IPS-11a (cell line): ENCODE data around the gene UTS2B.

ENCODE experiments used
- H3K4me3 ChIP-seq: one replicate; pipeline ENCODE4 v1.5.1; 2013; ENCODE audit warnings: low read depth, low read length, control low read depth

The UTS2B gene, protein sequence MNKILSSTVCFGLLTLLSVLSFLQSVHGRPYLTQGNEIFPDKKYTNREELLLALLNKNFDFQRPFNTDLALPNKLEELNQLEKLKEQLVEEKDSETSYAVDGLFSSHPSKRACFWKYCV

DNA sequence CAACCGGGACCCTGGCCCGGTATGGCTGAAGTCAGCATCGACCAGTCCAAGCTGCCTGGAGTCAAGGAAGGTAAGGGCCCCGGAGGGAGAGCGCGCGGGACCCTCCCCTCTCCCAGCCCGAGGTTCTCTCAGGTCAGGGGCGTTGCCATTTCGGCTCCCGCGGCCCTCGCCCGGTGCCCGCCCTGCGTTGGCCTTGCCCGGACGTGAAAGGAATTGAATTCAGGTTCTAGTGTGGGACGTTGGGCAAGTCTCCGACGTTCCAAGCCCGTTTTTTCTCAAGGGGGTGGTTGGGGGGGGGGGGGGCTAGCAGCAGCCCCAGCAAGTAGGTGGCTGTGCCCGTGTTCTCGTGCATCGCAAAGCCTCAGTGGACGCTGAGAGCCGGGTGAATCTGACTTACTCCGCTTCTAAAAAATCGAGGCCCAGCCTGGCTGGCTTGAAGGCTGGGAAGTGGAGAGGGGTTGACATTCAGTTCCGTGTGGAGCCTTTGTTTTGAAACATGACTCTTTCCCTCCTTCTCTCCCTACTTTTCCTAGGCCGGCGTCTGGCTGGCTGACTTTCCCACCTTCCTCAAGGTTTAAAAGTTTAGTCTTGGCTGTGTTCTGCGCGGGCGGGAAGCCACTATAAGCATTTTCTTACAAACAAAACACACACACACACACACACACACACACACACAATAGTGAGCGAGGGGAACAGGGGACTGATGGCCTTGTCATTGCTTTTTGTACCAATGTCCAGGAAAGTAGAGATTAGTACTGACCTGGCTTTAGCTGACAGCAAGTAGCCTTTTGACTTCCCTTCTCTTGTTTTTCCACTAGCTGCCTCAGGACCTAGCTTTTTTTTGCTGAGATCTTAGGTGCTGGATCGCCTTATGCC, at the start of gene UTS2B:
Gene UTS2B (minus strand): TSS at position 873 of the 876 bp plus-strand sequence. CDS start 48,337 bp downstream, outside the sequence.
- H3K4me3 ChIP-seq: peak within 1 kb of the TSS; percentile 73

DNA sequence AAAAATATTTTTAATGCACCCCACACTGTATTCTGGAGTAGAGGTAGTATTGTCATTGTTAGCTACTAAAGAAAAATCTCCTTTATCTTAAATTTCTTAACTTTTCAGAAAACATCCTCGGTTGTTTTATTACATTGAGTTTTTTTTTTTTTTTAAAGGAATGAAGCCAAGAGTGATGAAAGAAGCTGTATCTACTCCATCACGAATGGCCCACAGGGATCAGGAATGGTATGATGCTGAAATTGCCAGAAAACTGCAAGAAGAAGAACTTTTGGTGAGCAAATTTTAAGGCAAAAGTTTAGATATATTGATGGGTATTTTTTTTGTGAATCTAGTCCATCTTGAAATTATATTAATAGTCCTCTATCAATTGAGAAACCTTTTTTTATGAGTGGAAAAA, 49.7 kb upstream of the UTS2B start:
- H3K4me3 ChIP-seq: no peak overlapping the region

DNA sequence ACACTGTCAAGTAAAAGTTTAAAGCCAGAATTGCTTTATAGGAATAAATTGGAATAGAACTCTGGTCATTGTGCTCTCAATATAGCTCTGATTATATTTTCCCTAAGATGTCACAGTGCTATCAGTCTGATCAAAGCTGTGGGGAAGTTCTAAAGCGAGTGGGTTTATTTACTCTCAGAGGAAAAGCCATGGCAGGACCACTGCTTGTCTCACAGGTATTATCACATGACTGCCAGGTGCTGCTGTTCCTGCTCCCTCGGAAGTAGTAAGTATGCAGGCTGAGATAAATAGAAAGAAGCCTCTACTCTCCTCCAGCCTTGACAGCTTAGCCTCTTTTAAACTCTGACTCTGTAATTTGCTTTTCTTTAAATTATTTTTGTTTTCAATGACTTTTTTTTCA, 49.1 kb upstream of the UTS2B start:
- H3K4me3 ChIP-seq: no peak overlapping the region

DNA sequence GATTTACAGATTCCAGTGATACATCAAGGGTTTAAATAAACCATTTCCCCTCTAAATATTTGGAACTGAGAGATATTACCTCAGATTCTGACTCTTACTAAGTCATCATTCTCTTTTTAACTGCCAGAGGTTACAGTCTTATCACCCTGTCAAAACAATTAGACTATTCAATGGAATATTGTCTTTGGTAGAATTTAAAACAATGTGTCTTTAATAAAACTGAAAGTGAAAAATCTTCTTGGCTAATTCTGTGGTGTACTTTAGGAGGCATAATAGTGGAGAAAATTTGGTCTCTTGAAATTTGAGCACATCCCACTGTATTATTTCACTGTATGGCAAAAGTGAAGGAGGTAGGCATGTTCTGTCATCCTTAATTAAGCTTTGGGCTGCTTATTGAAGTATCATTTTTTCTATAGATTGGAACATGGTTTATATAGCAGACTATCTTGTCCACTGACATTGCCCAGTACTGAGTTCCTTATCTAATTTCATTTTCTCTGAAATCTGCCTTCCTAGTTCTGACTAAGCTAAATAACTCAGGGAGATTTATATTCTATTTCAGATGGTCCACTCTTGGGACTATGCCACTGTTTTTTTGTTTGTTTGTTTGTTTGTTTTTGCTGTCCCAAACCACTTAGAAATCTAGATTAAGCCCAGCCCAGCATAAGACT, 48.0 kb upstream of the UTS2B start:
- H3K4me3 ChIP-seq: no peak overlapping the region

DNA sequence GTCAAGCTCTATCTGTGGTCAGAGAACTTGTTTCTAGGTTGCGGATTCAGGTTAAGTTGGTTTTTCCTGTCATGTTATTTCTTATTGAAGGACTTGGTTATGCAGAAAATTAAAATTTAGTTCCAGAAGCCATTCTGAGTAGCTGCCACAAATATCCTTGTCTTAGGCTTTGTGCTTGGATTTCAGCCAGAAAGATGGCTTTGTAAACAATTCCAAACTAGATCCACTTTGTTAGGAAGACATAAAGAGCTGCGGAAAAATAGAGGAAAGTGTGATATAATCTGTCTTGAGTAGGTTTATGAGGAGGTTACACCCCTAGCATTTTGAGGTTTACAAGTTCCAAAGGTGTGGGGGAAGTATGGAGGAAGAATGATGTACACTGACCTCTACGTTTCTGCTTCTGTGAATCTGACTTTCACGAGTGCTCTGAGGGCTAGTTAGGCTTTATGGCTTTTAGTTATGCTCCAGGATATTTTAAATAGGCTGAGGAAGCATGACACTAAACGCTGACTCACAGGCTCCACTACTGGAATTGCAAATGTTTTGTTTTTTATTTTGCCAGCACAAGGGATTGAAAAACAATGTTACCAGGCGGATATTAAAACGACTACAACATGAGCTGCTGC, 46.3 kb upstream of the UTS2B start:
- no peak overlapping the region for H3K4me3 ChIP-seq

DNA sequence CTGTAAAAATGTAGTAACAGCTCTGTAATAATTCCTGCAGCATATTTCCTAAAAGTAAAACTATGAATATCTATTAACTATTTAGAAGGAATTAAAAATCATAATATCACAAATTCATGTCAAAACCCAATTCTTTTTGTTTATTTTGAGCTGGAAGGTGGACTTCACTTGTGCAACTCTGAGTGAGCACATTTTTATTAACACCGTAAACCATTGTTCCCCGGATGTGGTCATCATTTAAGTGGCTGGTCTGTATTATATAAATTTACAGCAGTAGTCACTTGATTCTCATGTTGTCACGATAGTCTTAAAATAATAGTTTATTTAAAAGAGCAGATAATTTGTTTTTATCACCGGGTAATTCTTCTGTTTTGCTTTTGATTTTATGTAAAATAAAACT, 43.0 kb upstream of the UTS2B start:
- no peak overlapping the region for H3K4me3 ChIP-seq

DNA sequence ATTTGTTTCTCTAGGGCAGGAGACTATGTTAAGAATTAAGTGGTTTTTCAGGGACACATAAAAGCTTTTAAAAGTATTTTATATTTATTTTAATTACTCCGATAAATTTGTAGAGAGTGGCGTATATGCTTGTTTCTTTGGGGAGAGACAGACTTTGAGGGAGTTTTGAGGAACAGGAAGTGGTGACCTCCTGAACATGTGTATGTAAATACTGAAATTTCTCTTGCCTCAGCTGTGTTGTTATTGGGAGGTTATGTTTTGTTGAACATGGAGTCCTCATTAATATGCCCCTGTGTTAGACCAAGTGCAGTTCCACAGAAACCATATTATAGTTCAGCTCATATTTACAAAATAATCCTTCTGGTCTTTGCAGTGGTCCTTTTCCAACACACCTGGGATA, 41.8 kb upstream of the UTS2B start:
- no peak overlapping the region for H3K4me3 ChIP-seq

DNA sequence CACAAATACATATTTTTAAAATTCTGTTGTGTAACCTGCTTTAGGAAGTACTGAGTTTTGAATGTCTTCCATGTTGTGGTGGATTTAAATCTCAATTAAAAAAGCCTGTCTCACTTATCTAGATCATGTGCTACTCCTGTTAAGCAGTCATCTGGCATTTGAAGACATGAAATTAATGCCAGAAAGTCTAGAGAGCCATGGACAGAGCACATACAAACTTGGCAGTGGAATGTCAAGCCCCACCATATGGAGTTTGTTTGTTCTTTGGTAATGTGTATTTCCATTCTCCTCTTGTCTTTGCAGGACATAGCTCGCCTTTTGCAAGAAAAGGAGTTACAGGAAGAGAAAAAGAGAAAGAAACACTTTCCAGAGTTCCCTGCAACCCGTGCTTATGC, 39.3 kb upstream of the UTS2B start:
- no peak overlapping the region for H3K4me3 ChIP-seq

DNA sequence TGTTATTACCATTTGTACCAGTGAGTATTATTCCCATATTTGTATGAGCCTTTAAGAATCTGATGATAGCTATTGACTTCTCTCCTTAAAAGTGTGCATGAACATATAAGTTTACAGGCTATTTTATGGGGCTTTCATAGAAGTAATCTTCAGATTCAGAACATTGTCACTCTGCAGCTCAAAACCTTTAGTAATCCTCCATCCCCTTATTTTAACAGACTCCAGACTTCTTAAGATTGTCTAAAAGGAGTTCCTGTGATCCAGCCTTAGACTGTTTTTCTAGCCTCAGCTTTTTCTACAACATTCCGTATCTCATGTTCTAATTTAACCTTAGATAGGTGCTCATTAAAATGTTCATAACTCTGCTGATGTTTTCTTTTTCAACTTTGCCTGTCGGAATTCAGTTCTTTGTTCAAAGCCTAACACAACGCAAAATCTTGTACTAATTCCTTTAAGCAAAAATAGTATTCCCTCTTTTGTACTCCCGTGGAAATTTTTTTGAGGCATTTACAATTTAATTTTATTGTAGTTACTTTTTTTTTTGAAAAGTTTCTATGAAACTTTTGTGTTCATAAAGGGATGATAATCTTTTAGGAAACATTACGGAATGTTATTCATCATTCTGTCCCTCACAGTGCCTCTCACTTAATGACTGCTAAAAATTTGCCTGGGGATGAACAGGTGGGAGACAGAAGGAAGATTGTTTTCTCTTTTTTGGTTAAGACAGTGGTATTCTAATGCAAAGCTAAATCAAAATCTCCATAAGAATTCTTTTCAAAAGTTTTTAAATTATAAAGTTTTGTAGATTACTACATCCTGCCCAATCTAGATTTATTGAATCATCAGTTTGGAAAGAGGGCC, 38.7 kb upstream of the UTS2B start:
- H3K4me3 ChIP-seq: no peak overlapping the region

DNA sequence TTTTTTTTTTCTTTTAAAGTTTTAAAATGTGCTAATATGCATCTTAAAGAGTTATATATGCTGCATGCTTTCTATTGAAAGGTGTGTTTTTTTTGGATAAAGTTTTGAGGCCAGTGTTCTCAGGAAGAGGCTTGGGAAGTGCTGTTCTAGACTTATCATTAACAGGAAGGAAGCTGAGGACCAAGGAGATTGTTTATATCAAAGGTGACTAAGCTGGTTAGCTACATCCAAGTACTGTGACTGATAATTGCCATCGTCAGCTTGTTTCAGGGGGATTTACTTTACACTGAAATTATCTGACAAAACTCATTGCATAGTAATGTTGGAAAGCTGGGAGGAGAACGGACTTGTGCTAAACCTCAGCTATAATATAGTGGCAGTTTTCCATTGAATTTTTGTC, 36.3 kb upstream of the UTS2B start:
- no peak overlapping the region for H3K4me3 ChIP-seq

DNA sequence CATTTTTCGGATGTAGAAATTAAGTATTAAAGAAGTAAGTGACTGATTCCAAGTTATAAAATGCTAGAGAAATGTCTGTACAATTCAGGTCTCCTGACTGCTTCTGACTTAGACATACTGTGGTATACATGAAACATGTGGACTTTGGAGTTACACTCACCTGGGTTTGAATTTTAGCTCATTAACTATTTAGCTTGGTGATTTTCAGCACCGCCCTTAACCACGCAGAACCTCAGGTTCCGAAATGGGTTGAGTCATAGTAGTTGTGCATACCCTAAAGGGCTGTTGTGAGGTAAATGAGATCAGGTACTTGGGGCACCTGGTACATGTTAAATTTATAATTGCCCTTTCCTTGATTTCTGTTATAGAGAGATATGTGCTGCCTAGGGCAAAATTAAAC, 32.9 kb upstream of the UTS2B start:
- no peak overlapping the region for H3K4me3 ChIP-seq

DNA sequence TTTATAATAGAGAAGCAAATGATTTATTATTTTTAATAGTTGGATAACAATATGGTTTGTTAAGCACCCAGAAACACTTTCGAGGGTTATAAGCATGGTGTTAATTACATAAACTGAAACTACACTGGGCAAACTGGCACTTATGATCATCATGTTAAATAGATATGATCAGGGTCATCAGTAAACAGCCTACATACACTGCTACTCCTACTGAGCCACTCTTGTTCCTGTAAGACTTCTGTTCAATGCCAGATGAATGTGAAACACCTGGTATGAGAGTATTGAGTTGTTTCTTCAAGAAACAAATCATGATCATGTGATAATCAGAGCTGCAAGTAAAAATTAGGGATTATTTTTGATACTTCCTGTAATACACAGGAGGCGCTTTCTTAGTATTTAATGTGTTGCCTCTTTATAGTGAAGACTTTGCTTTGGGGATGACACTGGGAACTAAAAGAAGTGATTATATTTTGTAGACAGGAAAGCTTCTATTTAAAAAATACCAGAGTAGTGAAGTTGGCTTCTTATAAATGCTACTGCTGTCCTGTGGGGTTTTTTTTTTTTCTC, 32.3 kb upstream of the UTS2B start:
- no peak overlapping the region for H3K4me3 ChIP-seq

DNA sequence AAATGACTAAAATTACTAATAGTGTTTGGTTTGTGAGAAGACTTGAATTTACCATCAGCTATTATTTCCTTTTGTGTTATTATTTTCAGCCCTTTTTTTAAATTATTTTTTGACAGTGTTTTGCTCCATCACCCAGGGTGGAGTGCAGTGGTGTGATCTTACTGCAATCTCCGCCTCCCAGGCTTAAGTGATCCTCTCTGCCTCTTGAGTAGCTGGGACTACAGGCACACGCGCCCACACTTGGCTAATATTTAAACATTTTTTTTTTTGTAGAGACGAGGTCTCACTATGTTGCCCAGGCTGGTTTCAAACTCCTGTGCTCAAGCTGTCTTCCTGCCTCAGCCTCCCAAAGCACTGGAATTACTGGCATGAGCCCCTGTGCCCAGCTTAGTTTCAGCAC, 31.7 kb upstream of the UTS2B start:
- H3K4me3 ChIP-seq: no peak overlapping the region

DNA sequence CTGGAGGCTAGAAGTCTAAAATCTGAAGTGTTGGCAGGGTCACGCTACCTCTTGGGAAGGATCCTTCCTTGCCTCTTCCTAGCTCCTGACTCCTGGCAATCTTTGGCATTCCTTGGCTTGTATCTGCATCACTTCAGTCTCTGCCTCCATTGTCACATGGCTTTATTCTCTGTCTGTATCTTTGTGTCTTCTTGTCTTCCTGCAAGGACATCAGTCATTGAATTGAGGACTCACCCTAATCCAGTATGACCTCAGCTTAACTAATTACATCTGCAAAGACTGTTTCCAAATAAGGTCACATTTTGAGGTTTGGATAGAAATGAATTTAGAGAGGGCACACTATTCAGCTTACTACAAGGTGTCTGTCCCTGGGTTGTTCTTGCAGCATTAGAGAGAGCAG, 31.1 kb upstream of the UTS2B start:
- H3K4me3 ChIP-seq: no peak overlapping the region

DNA sequence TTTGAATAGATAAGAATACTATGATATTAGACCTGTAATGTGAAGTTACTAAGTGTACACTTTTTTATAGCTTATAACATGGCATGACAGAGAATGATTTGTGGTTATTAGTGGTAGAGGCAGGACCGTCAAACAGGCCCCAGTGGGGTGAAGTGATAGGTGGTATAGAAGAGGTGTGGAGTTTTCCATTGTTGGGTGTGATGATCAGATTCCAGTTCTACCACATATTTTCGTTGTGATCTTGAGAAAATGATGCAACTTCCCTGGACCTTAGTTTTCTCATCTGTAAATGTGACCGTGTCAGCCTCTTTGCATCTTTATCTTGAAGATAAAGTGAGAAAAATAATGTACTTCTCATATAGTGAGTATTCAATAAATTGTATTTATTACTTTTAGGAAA, 30.3 kb upstream of the UTS2B start:
- H3K4me3 ChIP-seq: no peak overlapping the region

DNA sequence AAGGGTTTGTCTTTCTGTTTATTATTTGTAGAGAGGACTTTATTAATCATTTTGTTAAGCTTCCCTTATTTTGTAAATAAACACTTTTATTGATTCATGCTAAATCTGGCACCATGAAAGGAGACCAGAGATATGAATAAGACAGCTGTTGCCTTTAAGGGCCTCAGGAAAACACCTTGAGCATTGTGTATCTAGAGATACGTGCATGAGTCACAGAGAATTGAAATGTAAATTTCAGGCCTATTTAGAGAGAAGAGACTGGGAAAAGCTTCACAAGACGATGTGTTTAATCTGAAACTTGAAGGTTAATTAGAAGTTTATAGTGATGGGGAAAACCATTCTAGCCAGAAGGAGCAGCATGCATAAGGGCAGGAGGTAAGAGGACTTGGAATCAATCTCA, 28.6 kb upstream of the UTS2B start:
- H3K4me3 ChIP-seq: no peak overlapping the region

DNA sequence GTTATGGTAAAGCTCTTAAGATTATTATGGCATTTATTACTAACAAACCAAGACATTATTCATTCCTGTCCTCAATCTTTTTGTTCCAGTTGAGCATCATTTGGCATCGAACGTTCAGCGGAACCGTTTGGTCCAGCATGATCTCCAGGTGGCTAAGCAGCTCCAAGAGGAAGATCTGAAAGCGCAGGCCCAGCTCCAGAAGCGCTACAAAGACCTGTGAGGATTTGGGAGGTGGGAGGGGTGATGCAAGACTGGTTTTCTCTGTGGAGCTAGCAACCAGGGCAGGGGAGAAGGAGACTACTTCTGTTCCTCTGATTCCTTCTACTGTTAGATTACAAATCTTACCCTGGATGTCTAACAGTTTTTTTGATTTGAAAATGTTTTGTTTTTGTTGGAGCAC, 27.6 kb upstream of the UTS2B start:
- no peak overlapping the region for H3K4me3 ChIP-seq

DNA sequence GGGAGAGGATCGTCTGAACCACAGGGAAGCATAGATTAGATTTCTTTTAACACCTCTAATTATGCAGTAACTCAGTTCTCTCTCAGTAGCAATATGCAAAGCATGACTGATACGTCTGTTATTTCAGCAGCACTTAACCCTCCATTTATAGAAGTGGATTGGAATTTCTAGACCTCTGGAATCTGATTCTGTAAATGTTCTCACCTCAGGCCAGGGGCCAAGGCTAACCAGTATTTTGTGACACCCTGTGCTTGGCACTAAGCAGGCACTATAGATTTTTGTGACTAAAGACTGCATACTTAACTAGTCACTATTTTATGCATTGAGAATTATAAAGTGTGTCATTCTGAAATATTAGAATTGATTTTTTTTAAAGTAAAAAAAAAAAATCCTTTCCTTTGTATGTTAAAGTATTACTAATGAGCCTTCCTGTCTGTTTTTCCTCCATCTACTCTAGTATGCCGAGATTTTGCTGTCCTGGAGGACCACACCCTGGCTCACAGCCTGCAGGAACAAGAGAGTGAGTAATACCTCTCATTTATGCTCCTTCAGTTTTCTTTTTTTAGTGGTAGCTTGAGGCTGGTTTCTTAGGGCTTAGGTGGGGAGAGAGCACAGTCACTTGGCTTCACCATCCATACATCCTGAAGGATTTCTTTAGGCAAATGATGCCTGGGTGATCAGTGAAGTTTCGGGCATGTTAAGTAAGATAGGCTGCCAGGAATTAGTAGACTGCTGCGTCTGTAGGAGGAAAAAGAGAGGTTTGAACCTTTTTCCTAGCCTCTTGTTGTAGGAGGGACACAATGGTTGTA, 26.5 kb upstream of the UTS2B start:
- no peak overlapping the region for H3K4me3 ChIP-seq

DNA sequence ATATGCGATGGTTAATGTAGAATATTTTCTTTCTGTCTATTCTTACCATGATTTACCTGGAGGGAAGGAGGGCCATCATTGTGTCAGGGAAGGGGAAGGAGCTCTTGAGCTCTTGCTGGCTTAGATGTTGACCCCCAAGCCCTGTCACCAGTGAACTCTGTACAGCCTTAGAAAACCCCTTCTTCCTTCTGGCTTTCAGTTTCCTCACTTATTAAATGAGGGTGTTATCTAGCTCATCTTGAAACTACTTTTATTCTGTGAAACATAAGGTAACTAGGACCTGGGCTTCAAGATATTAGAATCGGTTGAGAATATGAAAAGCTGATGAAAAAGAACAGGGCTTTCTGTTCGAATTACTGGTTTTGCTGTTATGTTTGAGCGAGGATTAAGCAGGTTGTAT, 25.1 kb upstream of the UTS2B start:
- no peak overlapping the region for H3K4me3 ChIP-seq
